H9 (cell line): ENCODE data around the gene PDE4B. TPM values are rescaled to one million over a fixed set of nuclear protein-coding genes. Genes with fewer than 3 reads are reported as not detected.

Source experiments
- DNase-seq: peaks from one replicate; pipeline ENCODE4 v3.0.0-alpha.2; 2017
- H2AFZ ChIP-seq: one replicate; pipeline ENCODE4 v1.6.1; 2013; ENCODE audit warnings: mild to moderate bottlenecking, low read length, control low read depth, moderate library complexity
- H2AK5ac ChIP-seq: 2 replicates; pipeline ENCODE4 v1.6.1; 2013; ENCODE audit warnings: low read length, control low read depth, mixed read lengths; ENCODE audit not compliant: insufficient read length
- H2BK120ac ChIP-seq: one replicate; pipeline ENCODE4 v1.6.1; 2013; ENCODE audit warnings: low read depth, mild to moderate bottlenecking, low read length, control low read depth, inconsistent platforms; ENCODE audit not compliant: poor library complexity, severe bottlenecking
- H2BK12ac ChIP-seq: 2 replicates; pipeline ENCODE4 v1.6.1; 2013; ENCODE audit warnings: low read length, control low read depth, mixed read lengths, low read depth; ENCODE audit not compliant: insufficient read length
- H2BK15ac ChIP-seq: 2 replicates; pipeline ENCODE4 v1.6.1; 2013; ENCODE audit warnings: low read depth, low read length, control low read depth
- H2BK20ac ChIP-seq: one replicate; pipeline ENCODE4 v1.6.1; 2013; ENCODE audit warnings: low read depth, mild to moderate bottlenecking, low read length, control low read depth, inconsistent platforms; ENCODE audit not compliant: poor library complexity, severe bottlenecking
- H2BK5ac ChIP-seq: 2 replicates; pipeline ENCODE4 v1.6.1; 2013; ENCODE audit warnings: low read length, control low read depth, mixed read lengths; ENCODE audit not compliant: insufficient read length
- H3K14ac ChIP-seq: 2 replicates; pipeline ENCODE4 v1.6.1; 2013; ENCODE audit warnings: low read length, control low read depth; ENCODE audit not compliant: insufficient read depth
- H3K18ac ChIP-seq: 2 replicates; pipeline ENCODE4 v1.6.1; 2013; ENCODE audit warnings: low read depth, mild to moderate bottlenecking, mixed read lengths, low read length, control low read depth; ENCODE audit not compliant: insufficient read length
- H3K23ac ChIP-seq: 2 replicates; pipeline ENCODE4 v1.6.1; 2013; ENCODE audit warnings: low read length, control low read depth, mixed read lengths, low read depth; ENCODE audit not compliant: insufficient read length
- H3K23me2 ChIP-seq: 2 replicates; pipeline ENCODE4 v1.6.1; 2013; ENCODE audit warnings: low read depth, mild to moderate bottlenecking, mixed read lengths, low read length, control low read depth; ENCODE audit not compliant: insufficient read length, poor library complexity, severe bottlenecking
- H3K27ac ChIP-seq: 2 replicates; pipeline ENCODE4 v1.5.1; 2013; ENCODE audit warnings: low read length, control low read depth, mixed read lengths, low read depth; ENCODE audit not compliant: insufficient read length
- H3K27me3 ChIP-seq: 2 replicates; pipeline ENCODE4 v1.6.1; 2013; ENCODE audit warnings: low read length, control low read depth, inconsistent platforms; ENCODE audit not compliant: insufficient read depth
- H3K4ac ChIP-seq: 2 replicates; pipeline ENCODE4 v1.6.1; 2013; ENCODE audit warnings: low read depth, mild to moderate bottlenecking, control low read depth, inconsistent platforms, low read length, moderate library complexity
- H3K4me1 ChIP-seq: 2 replicates; pipeline ENCODE4 v1.6.1; 2013; ENCODE audit warnings: low read length, control low read depth, inconsistent platforms; ENCODE audit not compliant: insufficient read depth
- H3K4me2 ChIP-seq: 2 replicates; pipeline ENCODE4 v1.6.1; 2013; ENCODE audit warnings: low read length, control low read depth, mixed read lengths; ENCODE audit not compliant: insufficient read length, insufficient read depth
- H3K56ac ChIP-seq: 2 replicates; pipeline ENCODE4 v1.6.1; 2013; ENCODE audit warnings: low read depth, mild to moderate bottlenecking, mixed read lengths, low read length, control low read depth; ENCODE audit not compliant: insufficient read length
- H3K79me1 ChIP-seq: 2 replicates; pipeline ENCODE4 v1.6.1; 2013; ENCODE audit warnings: low read depth, mild to moderate bottlenecking, moderate library complexity, low read length, control low read depth, inconsistent platforms; ENCODE audit not compliant: insufficient read depth, poor library complexity, severe bottlenecking
- H3K79me2 ChIP-seq: 2 replicates; pipeline ENCODE4 v1.6.1; 2013; ENCODE audit warnings: low read length, control low read depth, inconsistent platforms; ENCODE audit not compliant: insufficient read depth
- H3K9ac ChIP-seq: 2 replicates; pipeline ENCODE4 v1.6.1; 2013; ENCODE audit warnings: low read length, control low read depth, mixed read lengths; ENCODE audit not compliant: insufficient read length; ENCODE audit errors: extremely low read depth
- H3K9me3 ChIP-seq: one replicate; pipeline ENCODE4 v1.6.1; 2013; ENCODE audit warnings: low read depth, low read length, inconsistent platforms; ENCODE audit not compliant: control insufficient read depth
- H3T11ph ChIP-seq: one replicate; pipeline ENCODE4 v1.6.1; 2013; ENCODE audit warnings: mild to moderate bottlenecking, low read length, control low read depth, inconsistent platforms
- H4K20me1 ChIP-seq: one replicate; pipeline ENCODE4 v1.6.1; 2013; ENCODE audit not compliant: control insufficient read depth, insufficient read length, insufficient read depth
- H4K5ac ChIP-seq: 2 replicates; pipeline ENCODE4 v1.6.1; 2013; ENCODE audit warnings: low read depth, mild to moderate bottlenecking, mixed read lengths, low read length, control low read depth; ENCODE audit not compliant: insufficient read length
- H4K8ac ChIP-seq: replicated peaks from 2 replicates; pipeline ENCODE4 v1.6.1; 2013; ENCODE audit warnings: low read length, control low read depth, mixed read lengths, low read depth; ENCODE audit not compliant: insufficient read length
- H4K91ac ChIP-seq: 2 replicates; pipeline ENCODE4 v1.6.1; 2013; ENCODE audit warnings: low read depth, mild to moderate bottlenecking, moderate library complexity, mixed read lengths, low read length, control low read depth; ENCODE audit not compliant: insufficient read length
- H3K27ac Mint-ChIP-seq, 3 experiments: 2 replicates in 2 of 3; 3 replicates in 1 of 3; pipeline ENCODE4 v1.8.0; 2020 to 2021; ENCODE audit warnings: mixed read lengths in 3 of 3, mild to moderate bottlenecking in 1 of 3, moderate library complexity in 1 of 3
- H3K27me3 Mint-ChIP-seq: 2 replicates; pipeline ENCODE4 v1.8.0; 2021; ENCODE audit warnings: low read depth, mild to moderate bottlenecking, moderate library complexity, mixed read lengths
- H3K36me3 Mint-ChIP-seq, 3 experiments: 2 replicates in 2 of 3; 3 replicates in 1 of 3; pipeline ENCODE4 v1.8.0; 2020 to 2021; ENCODE audit warnings: low read depth in 3 of 3, mixed read lengths in 3 of 3; ENCODE audit not compliant: insufficient read depth in 1 of 3
- H3K4me1 Mint-ChIP-seq, 2 experiments: 2 replicates each; pipeline ENCODE4 v1.8.0; 2020; ENCODE audit warnings: mixed read lengths in 2 of 2
- H3K4me3 Mint-ChIP-seq, 2 experiments: 2 replicates in 1 of 2; 3 replicates in 1 of 2; pipeline ENCODE4 v1.8.0; 2020 to 2021; ENCODE audit warnings: mild to moderate bottlenecking in 2 of 2, mixed read lengths in 2 of 2, moderate library complexity in 1 of 2
- H3K9me3 Mint-ChIP-seq, 2 experiments: 2 replicates in 1 of 2; 3 replicates in 1 of 2; pipeline ENCODE4 v1.8.0; 2020; ENCODE audit warnings: mild to moderate bottlenecking in 2 of 2, mixed read lengths in 2 of 2, moderate library complexity in 1 of 2
- CTCF ChIP-seq: fragments of 200-600 bp; sonication (generic); conservative IDR thresholded peaks from 3 replicates; pipeline ENCODE4 v1.8.0; 2021; ENCODE audit warnings: antibody characterized with exemption, mild to moderate bottlenecking
- WGBS: extraction: QIAGEN DNeasy Blood & Tissue Kit; methylation state at CpG from one replicate; pipeline ENCODE4 v1.1.7; 2013; ENCODE audit warnings: missing lambda C conversion rate, low lambda C conversion rate, mixed read lengths; ENCODE audit not compliant: insufficient read length; ENCODE audit errors: extremely low coverage; 5-methylcytosine and 5-hydroxymethylcytosine counted together
- total RNA-seq: library from RNA; stranded (reverse); gene quantifications from 2 replicates; pipeline ENCODE4 v1.2.1, GENCODE V29; 2021

The PDE4B gene
- total RNA-seq, 1 experiment from 2014 or later = 19.8 TPM

DNA sequence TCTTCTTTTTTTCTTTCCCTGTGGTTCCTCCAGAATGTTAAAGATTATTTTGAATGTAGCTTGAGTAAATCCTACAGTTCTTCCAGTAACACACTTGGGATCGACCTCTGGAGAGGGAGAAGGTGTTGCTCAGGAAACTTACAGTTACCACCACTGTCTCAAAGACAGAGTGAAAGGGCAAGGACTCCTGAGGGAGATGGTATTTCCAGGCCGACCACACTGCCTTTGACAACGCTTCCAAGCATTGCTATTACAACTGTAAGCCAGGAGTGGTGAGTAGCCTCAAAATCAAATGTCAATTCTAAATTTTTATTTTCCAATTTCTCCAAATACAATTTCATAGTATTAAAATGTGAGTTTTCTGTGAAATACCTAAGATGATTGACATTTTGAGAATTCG is 125.9 kb downstream of the PDE4B start:
- Histone ChIP-seq H2AK5ac (no peak overlapping the region), H3T11ph (no peak overlapping the region), H3K27me3 (no peaks in the 10 kb centered on the region), H4K20me1 (no peaks in the 10 kb centered on the region), H3K56ac (no peak overlapping the region), H3K14ac (no peak overlapping the region), H3K79me2 (no peaks in the 10 kb centered on the region), H2BK120ac (no peak overlapping the region), H3K9ac (no peak overlapping the region), H3K4me1 (no peaks in the 10 kb centered on the region), H2BK12ac (no peak overlapping the region), H4K91ac (no peak overlapping the region), H4K8ac (no peak overlapping the region), H3K9me3 (no peaks in the 10 kb centered on the region), H2BK15ac (no peak overlapping the region), H3K27ac (no peak overlapping the region), H3K4ac (no peak overlapping the region), H3K79me1 (no peaks in the 10 kb centered on the region), H2BK20ac (no peak overlapping the region), H2AFZ (no peak overlapping the region), H3K23me2 (no peaks in the 10 kb centered on the region), H3K23ac (no peak overlapping the region), H3K18ac (no peak overlapping the region), H3K4me2 (no peak overlapping the region), H2BK5ac (no peak overlapping the region), H4K5ac (no peak overlapping the region)
- TF ChIP-seq CTCF = no peak
- no peak for DNase-seq
- Mint-ChIP-seq H3K36me3 (no peaks in the 10 kb centered on the region), H3K9me3 (no peaks in the 10 kb centered on the region), H3K4me3 (no peak overlapping the region), H3K27me3 (no peaks in the 10 kb centered on the region), H3K27ac (no peak overlapping the region), H3K4me1 (no peaks in the 10 kb centered on the region)
- no CpG with 5 or more reads among the region's 4 CpGs for WGBS
